Peyer's patch (tissue), 4 donors: Measurements from ENCODE around the gene KRT72. TPM values are rescaled to one million over a fixed set of nuclear protein-coding genes. Genes with fewer than 3 reads are reported as not detected.

Experiments
- DNase-seq, 3 donors: peaks; one replicate each; pipeline ENCODE4 v3.0.0-alpha.2; 2017 to 2019
- H3K27ac ChIP-seq, 4 donors: fragments of 200-600 bp; sonication (generic); one replicate each; pipeline ENCODE4 v1.5.1; 2016 to 2019
- H3K27me3 ChIP-seq, 2 donors: fragments of 200-600 bp; sonication (generic); one replicate each; pipeline ENCODE4 v1.5.1; 2019
- H3K36me3 ChIP-seq, 3 donors: fragments of 200-600 bp; sonication (generic); one replicate each; pipeline ENCODE4 v1.5.1; 2016 to 2019
- H3K4me1 ChIP-seq, 4 donors: fragments of 200-600 bp; sonication (generic); one replicate each; pipeline ENCODE4 v1.5.1; 2016 to 2019
- H3K4me3 ChIP-seq, 4 donors: fragments of 200-600 bp; sonication (generic); 1 replicate in 3 of 4; 2 replicates in 1 of 4; pipeline ENCODE4 v1.5.1; 2016 to 2019; ENCODE audit warnings: mild to moderate bottlenecking in 1 of 4
- H3K9me3 ChIP-seq, 4 donors: fragments of 200-600 bp; sonication (generic); one replicate each; pipeline ENCODE4 v1.5.1; 2016 to 2019; ENCODE audit warnings: mild to moderate bottlenecking in 1 of 4
- POLR2A ChIP-seq, 2 donors: fragments of 450-650 bp; IDR thresholded peaks; one replicate each; pipeline ENCODE4 v1.5.1; 2017; ENCODE audit warnings: antibody characterized with exemption in 2 of 2, mild to moderate bottlenecking in 2 of 2, moderate library complexity in 2 of 2
- total RNA-seq, 4 donors: library from RNA; depleted of rRNA; stranded (reverse); fragments of >200 nt; gene quantifications; one replicate each; pipeline ENCODE4 v1.1.0, GENCODE V29; 2016
- TF ChIP-seq, protein P1 (sequence below), 6 experiments: fragments of 450-650 bp in 4 of 6; fragments of 200-600 bp in 2 of 6; sonication (generic) in 1 of 6; IDR thresholded peaks; one replicate each; pipeline ENCODE4 v1.5.1; 2017 to 2019; ENCODE audit warnings: antibody characterized with exemption in 6 of 6, mild to moderate bottlenecking in 3 of 6, moderate library complexity in 1 of 6

Gene KRT72
- total RNA-seq, 4 donors from 2014 or later, result 1.1 to 4.5 (median 2.3) TPM; not detected in 1

DNA sequence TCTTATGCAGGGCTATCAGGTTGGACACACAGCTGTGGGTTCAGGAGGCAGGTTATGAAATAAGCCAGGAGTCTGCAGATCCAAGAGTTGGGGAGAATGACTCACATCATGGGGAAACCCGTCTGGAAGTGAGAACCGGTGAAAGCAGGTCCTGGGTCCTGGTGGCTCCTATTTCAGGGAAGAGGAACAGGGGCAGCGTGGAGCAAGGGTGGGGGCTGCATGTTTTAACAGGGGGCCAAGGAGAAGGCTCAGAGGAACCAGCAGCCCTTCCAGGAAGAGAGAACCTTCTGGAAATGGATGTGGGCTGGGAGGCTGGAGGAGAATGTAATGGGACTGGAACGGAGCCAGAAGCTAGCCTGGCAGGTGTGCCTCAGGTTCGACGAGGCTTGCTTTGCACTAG, 19.8 kb downstream of the KRT72 start:
- no peak overlapping the region for H3K4me3 ChIP-seq
- H3K4me1 ChIP-seq, result no peaks in the 10 kb centered on the region
- no peak overlapping the region for H3K27ac ChIP-seq
- no peaks in the 10 kb centered on the region for H3K9me3 ChIP-seq
- no peak for DNase-seq
- TF ChIP-seq POLR2A (IDR thresholded peaks at IDR 0.05), result no peak
- TF ChIP-seq, protein P1, sequence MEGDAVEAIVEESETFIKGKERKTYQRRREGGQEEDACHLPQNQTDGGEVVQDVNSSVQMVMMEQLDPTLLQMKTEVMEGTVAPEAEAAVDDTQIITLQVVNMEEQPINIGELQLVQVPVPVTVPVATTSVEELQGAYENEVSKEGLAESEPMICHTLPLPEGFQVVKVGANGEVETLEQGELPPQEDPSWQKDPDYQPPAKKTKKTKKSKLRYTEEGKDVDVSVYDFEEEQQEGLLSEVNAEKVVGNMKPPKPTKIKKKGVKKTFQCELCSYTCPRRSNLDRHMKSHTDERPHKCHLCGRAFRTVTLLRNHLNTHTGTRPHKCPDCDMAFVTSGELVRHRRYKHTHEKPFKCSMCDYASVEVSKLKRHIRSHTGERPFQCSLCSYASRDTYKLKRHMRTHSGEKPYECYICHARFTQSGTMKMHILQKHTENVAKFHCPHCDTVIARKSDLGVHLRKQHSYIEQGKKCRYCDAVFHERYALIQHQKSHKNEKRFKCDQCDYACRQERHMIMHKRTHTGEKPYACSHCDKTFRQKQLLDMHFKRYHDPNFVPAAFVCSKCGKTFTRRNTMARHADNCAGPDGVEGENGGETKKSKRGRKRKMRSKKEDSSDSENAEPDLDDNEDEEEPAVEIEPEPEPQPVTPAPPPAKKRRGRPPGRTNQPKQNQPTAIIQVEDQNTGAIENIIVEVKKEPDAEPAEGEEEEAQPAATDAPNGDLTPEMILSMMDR (IDR thresholded peaks at IDR 0.05), result no peak
- H3K36me3 ChIP-seq, result no peaks in the 10 kb centered on the region
- H3K27me3 ChIP-seq, result no peaks in the 10 kb centered on the region

DNA sequence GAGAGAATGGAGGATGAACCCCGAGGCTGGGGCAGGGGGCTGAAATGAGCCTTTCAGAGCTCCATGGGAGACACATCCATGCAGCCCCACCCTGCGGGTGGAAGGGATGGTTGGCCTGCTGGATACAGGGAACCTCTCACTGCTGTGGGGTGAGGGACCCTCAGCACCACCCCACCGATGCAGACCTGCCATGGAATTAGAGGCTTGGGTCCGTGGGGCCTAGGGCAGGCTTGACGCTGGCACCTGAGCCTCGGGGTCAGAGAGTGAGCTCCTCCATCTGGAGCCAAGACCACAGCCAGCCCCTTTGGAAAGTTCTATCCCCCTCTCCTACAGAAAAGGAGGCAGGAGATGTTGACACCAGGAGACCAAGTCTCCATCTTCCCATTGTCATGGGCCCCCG, 20.2 kb downstream of the KRT72 start:
- Histone ChIP-seq H3K4me3 (no peak overlapping the region), H3K36me3 (no peaks in the 10 kb centered on the region), H3K9me3 (no peaks in the 10 kb centered on the region), H3K4me1 (no peaks in the 10 kb centered on the region), H3K27ac (no peak overlapping the region), H3K27me3 (no peaks in the 10 kb centered on the region)
- no peak for TF ChIP-seq POLR2A (IDR thresholded peaks at IDR 0.05)
- TF ChIP-seq, protein P1 (IDR thresholded peaks at IDR 0.05), result no peak
- no peak for DNase-seq

DNA sequence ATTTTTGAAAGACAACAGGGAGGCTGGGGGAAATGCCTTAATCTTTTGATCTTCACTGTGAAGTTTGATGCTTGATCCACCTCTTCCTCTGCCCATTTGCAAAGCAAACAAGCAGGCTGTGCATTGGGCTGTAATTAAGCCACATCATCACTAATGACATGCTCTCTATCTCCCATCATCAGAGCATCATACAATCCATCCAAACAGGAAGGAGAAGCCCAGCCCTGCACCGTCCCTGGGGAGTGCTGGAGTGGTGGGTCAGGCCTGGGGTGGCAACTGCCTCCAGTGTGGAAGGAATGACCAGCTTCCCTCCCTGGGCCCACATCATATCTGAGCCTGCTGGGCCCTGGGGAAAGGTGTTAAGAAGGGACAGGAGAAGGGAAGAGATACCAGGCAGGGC, 20.8 kb downstream of the KRT72 start:
- no peak overlapping the region for H3K27ac ChIP-seq

DNA sequence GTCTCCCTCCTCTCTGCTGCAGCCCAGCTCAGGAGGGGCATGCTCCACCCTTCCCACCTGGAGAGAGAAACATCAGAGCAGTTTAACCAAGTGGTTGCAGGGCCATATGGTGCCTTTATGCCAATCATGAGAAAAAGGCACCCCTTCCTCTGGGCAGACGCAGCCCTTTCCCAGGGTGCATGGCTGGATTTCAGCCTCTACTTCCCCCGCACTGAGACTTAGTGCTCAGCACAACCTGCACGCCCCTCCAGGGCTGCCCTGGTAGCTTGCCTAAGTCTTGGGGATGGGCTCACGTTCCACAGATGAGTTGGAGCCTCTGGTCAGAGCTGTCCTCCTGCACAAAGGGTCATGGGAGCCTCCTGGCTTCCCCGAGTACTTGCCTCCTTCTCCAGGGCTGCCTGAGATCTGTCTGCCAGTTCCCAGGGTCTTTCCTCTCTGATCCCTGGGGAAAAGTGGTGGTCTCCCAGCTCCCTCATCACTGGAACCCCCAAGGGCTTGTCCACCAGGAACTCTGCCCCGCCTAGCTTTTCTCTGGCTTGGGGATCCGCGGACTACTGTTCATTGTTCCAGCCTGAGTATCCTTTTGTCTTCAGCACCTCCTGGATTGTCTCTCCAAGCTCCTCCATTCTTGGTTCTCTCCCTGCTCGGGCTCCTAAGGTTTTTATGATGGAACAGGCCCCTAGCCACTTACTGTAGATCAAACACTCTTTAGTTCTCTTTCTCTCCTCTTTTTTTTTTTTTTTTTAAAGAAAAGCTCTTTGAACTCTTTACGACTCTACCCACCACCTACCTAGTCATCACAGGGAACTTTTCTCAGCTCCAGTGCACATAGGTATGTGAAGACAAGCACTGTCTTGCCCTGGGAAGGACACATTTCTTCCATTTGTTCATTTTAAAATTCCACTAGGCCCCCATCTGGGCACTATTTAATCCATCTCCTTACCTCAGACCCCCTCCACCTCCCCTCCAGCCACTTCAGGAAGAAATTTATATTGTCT, 21.5 kb downstream of the KRT72 start:
- no peaks in the 10 kb centered on the region for H3K27me3 ChIP-seq
- no peaks in the 10 kb centered on the region for H3K9me3 ChIP-seq
- no peak overlapping the region for H3K27ac ChIP-seq
- no peak for DNase-seq
- no peak for TF ChIP-seq POLR2A (IDR thresholded peaks at IDR 0.05)
- TF ChIP-seq, protein P1 (IDR thresholded peaks at IDR 0.05), result no peak
- H3K36me3 ChIP-seq, result no peaks in the 10 kb centered on the region
- no peaks in the 10 kb centered on the region for H3K4me1 ChIP-seq
- H3K4me3 ChIP-seq, result no peak overlapping the region

More for the DNA sequence above, 20.8 kb downstream of the KRT72 start:
- no peak overlapping the region for H3K4me3 ChIP-seq
- H3K27me3 ChIP-seq, result no peaks in the 10 kb centered on the region
- no peak for TF ChIP-seq POLR2A (IDR thresholded peaks at IDR 0.05)
- TF ChIP-seq, protein P1 (IDR thresholded peaks at IDR 0.05), result no peak
- no peaks in the 10 kb centered on the region for H3K9me3 ChIP-seq
- DNase-seq, result no peak
- H3K36me3 ChIP-seq, result no peaks in the 10 kb centered on the region
- H3K4me1 ChIP-seq, result no peaks in the 10 kb centered on the region

DNA sequence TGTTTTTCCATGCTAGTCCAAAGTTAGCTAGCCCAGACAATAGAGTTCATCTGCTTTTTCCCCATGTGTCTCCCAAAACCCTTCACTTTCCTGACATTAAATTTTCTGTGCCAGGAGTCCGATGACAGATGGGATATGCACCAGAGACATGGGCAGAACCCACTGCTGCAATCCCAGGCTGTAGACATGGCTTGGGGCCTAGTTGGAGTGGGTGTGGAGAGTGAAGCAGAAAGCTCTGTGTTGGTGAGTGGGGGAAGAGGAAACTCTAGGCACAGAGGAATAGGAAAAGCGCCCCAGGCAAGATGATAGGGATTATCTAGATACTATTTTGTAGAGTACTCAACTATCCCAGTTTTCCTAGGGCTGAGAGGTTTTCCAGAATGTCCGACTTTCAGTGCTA, 22.8 kb downstream of the KRT72 start:
- Histone ChIP-seq H3K27me3 (no peaks in the 10 kb centered on the region), H3K9me3 (no peaks in the 10 kb centered on the region), H3K36me3 (no peaks in the 10 kb centered on the region), H3K4me3 (no peak overlapping the region), H3K27ac (no peak overlapping the region), H3K4me1 (no peaks in the 10 kb centered on the region)
- DNase-seq, result no peak
- TF ChIP-seq, protein P1 (IDR thresholded peaks at IDR 0.05), result no peak
- no peak for TF ChIP-seq POLR2A (IDR thresholded peaks at IDR 0.05)
